Glutamatergic neuron (in vitro differentiated cells): ENCODE data around the gene SIGLEC7. TPM values are rescaled to one million over a fixed set of nuclear protein-coding genes. Genes with fewer than 3 reads are reported as not detected.

Experiments used
- DNase-seq: peaks from one replicate; pipeline ENCODE4 v3.0.0; 2022
- H3K27ac Mint-ChIP-seq: one replicate; pipeline ENCODE4 v1.8.0; 2020; ENCODE audit warnings: mild to moderate bottlenecking, mixed read lengths, inconsistent platforms; ENCODE audit not compliant: unreplicated experiment
- H3K27me3 Mint-ChIP-seq: one replicate; pipeline ENCODE4 v1.8.0; 2020; ENCODE audit warnings: mild to moderate bottlenecking, moderate library complexity, mixed read lengths, inconsistent platforms; ENCODE audit not compliant: unreplicated experiment
- H3K36me3 Mint-ChIP-seq: one replicate; pipeline ENCODE4 v1.8.0; 2020; ENCODE audit warnings: mild to moderate bottlenecking, mixed read lengths, inconsistent platforms; ENCODE audit not compliant: unreplicated experiment
- H3K4me1 Mint-ChIP-seq: one replicate; pipeline ENCODE4 v1.8.0; 2020; ENCODE audit warnings: mild to moderate bottlenecking, low read depth, mixed read lengths, inconsistent platforms; ENCODE audit not compliant: unreplicated experiment
- H3K4me3 Mint-ChIP-seq: one replicate; pipeline ENCODE4 v1.8.0; 2020; ENCODE audit warnings: mild to moderate bottlenecking, mixed read lengths, inconsistent platforms; ENCODE audit not compliant: unreplicated experiment
- H3K9me3 Mint-ChIP-seq: one replicate; pipeline ENCODE4 v1.8.0; 2020; ENCODE audit warnings: mild to moderate bottlenecking, moderate library complexity, mixed read lengths, inconsistent platforms; ENCODE audit not compliant: unreplicated experiment
- CTCF ChIP-seq: fragments of 200-600 bp; sonication (generic); IDR thresholded peaks from one replicate; pipeline ENCODE4 v1.5.0; 2021; ENCODE audit not compliant: partially characterized antibody, unreplicated experiment
- total RNA-seq: library from RNA; stranded (reverse); fragmentation: NEBNext Ultra II Directional; extraction: Animal tissue kit (Norgen Biotek cat#: 25700); gene quantifications from one replicate; pipeline ENCODE4 v1.2.1, GENCODE V29; 2021; ENCODE audit not compliant: unreplicated experiment

The SIGLEC7 gene
- total RNA-seq, 1 donor from 2014 or later = not detected

DNA sequence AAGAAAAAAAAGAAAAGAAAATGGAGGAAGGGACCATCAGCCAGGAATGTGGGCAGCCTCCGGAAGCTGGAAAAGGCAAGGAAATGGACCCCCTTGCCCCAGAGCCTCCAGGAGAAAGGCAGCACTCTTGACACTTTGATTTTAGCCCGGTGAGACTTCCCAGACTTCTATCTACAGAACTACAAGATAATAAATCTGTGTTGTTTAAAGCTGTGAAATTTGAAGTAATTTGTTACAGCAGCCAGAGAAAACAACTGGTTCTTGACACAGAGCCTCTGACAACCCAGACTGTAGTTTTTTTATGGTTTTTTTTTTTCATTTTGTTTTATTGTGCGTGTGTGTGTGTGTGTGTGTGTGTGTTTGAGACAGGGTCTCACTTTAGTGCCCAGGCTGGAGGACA, 41.5 kb upstream of the SIGLEC7 start:
- H3K27me3 Mint-ChIP-seq = peaks cover 6% of the 10 kb centered on the region
- TF ChIP-seq CTCF = no peak
- H3K4me1 Mint-ChIP-seq = peaks cover 2% of the 10 kb centered on the region
- no peak overlapping the region for H3K27ac Mint-ChIP-seq
- H3K36me3 Mint-ChIP-seq = no peaks in the 10 kb centered on the region
- no peak for DNase-seq
- peaks cover 4% of the 10 kb centered on the region for H3K9me3 Mint-ChIP-seq
- H3K4me3 Mint-ChIP-seq = no peak overlapping the region

DNA sequence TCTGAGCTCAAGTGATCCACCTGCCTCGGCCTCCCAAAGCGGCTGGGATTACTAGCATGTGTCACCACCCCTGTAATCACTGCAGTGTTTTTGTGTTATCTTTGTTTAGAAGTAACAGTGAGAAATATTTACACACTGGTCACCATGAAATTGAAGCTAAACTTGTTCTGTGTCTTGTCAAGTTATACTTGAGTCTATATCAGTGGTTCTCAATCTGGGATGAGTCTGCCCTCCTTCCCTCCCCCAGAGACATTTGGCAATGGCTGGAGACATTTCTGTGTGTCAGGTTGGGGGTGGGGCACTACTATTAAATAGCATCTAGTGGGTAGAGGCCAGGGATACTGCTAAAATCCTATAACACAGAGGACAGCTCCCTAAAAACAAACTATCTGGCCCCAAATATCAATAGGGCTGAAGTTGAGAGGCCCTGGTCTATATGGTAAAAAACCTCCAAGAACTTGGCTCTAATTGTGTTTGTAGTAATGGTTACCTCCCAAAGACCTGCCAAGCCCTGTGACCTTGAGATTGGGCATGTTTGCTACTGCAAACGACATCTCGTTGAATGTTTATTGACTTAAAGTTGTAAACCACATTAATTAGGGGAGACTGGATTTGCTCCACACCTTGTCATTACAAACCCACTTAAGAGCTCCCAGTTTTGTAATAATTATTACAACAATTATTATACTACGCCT, 40.8 kb upstream of the SIGLEC7 start:
- H3K36me3 Mint-ChIP-seq = no peaks in the 10 kb centered on the region
- H3K27ac Mint-ChIP-seq = no peak overlapping the region
- DNase-seq = no peak
- peaks cover 2% of the 10 kb centered on the region for H3K4me1 Mint-ChIP-seq
- H3K27me3 Mint-ChIP-seq = peaks cover 8% of the 10 kb centered on the region
- TF ChIP-seq CTCF = no peak
- H3K9me3 Mint-ChIP-seq = peaks cover 6% of the 10 kb centered on the region
- H3K4me3 Mint-ChIP-seq = no peak overlapping the region

- Mint-ChIP-seq H3K4me1 (peaks cover 10% of the 10 kb centered on the region), H3K9me3 (peaks cover 4% of the 10 kb centered on the region), H3K27me3 (peaks cover 8% of the 10 kb centered on the region), H3K27ac (no peak overlapping the region), H3K4me3 (no peak overlapping the region), H3K36me3 (no peaks in the 10 kb centered on the region)
- no peak for TF ChIP-seq CTCF
- DNase-seq = no peak
Observed at GRCh38 chr19:51102991-51103390, 39.1 kb upstream of the SIGLEC7 start.

DNA sequence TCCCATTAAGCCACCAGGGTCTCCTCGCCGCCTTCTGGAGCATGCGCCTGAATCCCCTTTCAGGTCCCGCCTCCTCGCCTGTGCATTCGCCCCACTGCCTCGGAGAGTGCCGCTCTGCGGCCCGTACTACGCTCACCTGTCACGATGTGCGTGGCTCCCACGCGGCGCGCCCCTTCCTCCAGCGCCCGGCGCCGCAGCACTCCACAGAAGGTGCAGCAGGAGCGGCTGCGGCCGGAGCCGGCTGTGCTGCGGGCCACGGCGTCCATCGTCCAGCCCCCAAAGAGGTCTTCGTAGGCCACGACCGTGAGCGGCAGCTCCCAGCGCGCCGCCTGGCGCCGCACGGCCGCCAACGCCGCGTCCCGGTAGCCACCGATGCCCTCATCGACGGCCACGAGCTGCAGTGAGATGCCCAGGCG, 38.2 kb upstream of the SIGLEC7 start:
- no peak for DNase-seq
- Mint-ChIP-seq H3K9me3 (peaks cover 7% of the 10 kb centered on the region), H3K27me3 (peaks cover 8% of the 10 kb centered on the region), H3K27ac (no peak overlapping the region), H3K4me3 (no peak overlapping the region), H3K36me3 (no peaks in the 10 kb centered on the region), H3K4me1 (peaks cover 10% of the 10 kb centered on the region)
- TF ChIP-seq CTCF = no peak

- Mint-ChIP-seq H3K36me3 (no peaks in the 10 kb centered on the region), H3K27ac (peak overlapping the region; percentile 96), H3K9me3 (peaks cover 7% of the 10 kb centered on the region), H3K27me3 (peaks cover 5% of the 10 kb centered on the region), H3K4me1 (peaks cover 8% of the 10 kb centered on the region), H3K4me3 (peak overlapping the region; percentile 89)
- no peak for TF ChIP-seq CTCF
- peak; percentile 77 for DNase-seq
Observed at GRCh38 chr19:51107406-51108065, 34.6 kb upstream of the SIGLEC7 start.
